H1 (cell line): ENCODE measurements around the gene KIFBP. TPM values are rescaled to one million over a fixed set of nuclear protein-coding genes. Genes with fewer than 3 reads are reported as not detected.

Experiments used
- BCL11A ChIP-seq, 2 experiments: IDR thresholded peaks; one replicate each; pipeline ENCODE4 v1.6.1; 2011; ENCODE audit warnings: low read depth in 2 of 2, low read length in 2 of 2, mild to moderate bottlenecking in 2 of 2
- BRCA1 ChIP-seq: IDR thresholded peaks from 2 replicates; pipeline ENCODE4 v1.6.1; 2012; ENCODE audit warnings: low read depth, low read length, improper control_type of control experiment
- CREB1 ChIP-seq: IDR thresholded peaks from 2 replicates; pipeline ENCODE4 v1.6.1; 2012; ENCODE audit warnings: inconsistent platforms
- EP300 ChIP-seq, 2 experiments: IDR thresholded peaks; 1 replicate in 1 of 2; 2 replicates in 1 of 2; pipeline ENCODE4 v1.6.1; 2011 to 2012; ENCODE audit warnings: low read depth in 2 of 2, low read length in 2 of 2, mild to moderate bottlenecking in 2 of 2, borderline replicate concordance in 1 of 2, inconsistent platforms in 1 of 2, moderate library complexity in 1 of 2
- GABPA ChIP-seq: IDR thresholded peaks from 2 replicates; pipeline ENCODE4 v1.6.1; 2011; ENCODE audit warnings: mild to moderate bottlenecking, low read length, moderate library complexity, borderline replicate concordance; ENCODE audit not compliant: insufficient read depth
- JUND ChIP-seq: IDR thresholded peaks from 2 replicates; pipeline ENCODE4 v1.6.1; 2011; ENCODE audit warnings: mild to moderate bottlenecking, improper control_type of control experiment, low read length
- NANOG ChIP-seq: IDR thresholded peaks from 2 replicates; pipeline ENCODE4 v1.6.1; 2011; ENCODE audit warnings: low read length, low read depth, mild to moderate bottlenecking, inconsistent platforms; ENCODE audit not compliant: insufficient read depth, poor library complexity, severe bottlenecking
- POU5F1 ChIP-seq: IDR thresholded peaks from 2 replicates; pipeline ENCODE4 v1.6.1; 2011; ENCODE audit warnings: low read depth, mild to moderate bottlenecking, low read length, moderate library complexity
- SAP30 ChIP-seq: fragments of 300-600 bp; sonication (generic); IDR thresholded peaks from 2 replicates; pipeline ENCODE4 v1.7.1; 2012; ENCODE audit warnings: low read length, moderate library complexity, mild to moderate bottlenecking, inconsistent platforms; ENCODE audit not compliant: insufficient read depth, insufficient replicate concordance
- SIRT6 ChIP-seq: IDR thresholded peaks from one replicate; pipeline ENCODE4 v1.7.1; 2012; ENCODE audit warnings: low read length, inconsistent platforms
- SIX5 ChIP-seq: IDR thresholded peaks from 2 replicates; pipeline ENCODE4 v1.6.1; 2011; ENCODE audit warnings: mild to moderate bottlenecking, low read depth, low read length
- SP1 ChIP-seq: IDR thresholded peaks from 2 replicates; pipeline ENCODE4 v1.6.1; 2011; ENCODE audit warnings: low read depth, low read length
- SP2 ChIP-seq: IDR thresholded peaks from 2 replicates; pipeline ENCODE4 v1.6.1; 2012; ENCODE audit warnings: mild to moderate bottlenecking, low read length, inconsistent platforms
- SP4 ChIP-seq: IDR thresholded peaks from 2 replicates; pipeline ENCODE4 v1.6.1; 2012; ENCODE audit warnings: low read length, inconsistent platforms
- polyA plus RNA-seq, 7 experiments: library from polyadenylated mRNA; depleted of rRNA in 3 of 7; stranded (reverse) in 5 of 7; unstranded in 2 of 7; fragments of >200 nt in 5 of 7; fragments of 200-250 nt in 2 of 7; gene quantifications; 1 replicate in 5 of 7; 2 replicates in 1 of 7; 4 replicates in 1 of 7; pipeline versions ENCODE4 v1.2.1 to v1.2.3, GENCODE V29; 2011 to 2013; ENCODE audit warnings: missing spikeins in 2 of 7, mixed read lengths in 2 of 7
- total RNA-seq: library from RNA; stranded (reverse); fragmentation: NEBNext Ultra II Directional; extraction: Animal tissue kit (Norgen Biotek cat#: 25700); gene quantifications from 2 replicates; pipeline ENCODE4 v1.2.1, GENCODE V29; 2021
- TF ChIP-seq, protein P1 (sequence below), 3 experiments: IDR thresholded peaks; 1 replicate in 2 of 3; 2 replicates in 1 of 3; pipeline versions ENCODE4 v1.5.1 to v1.6.1; 2011; ENCODE audit warnings: low read length in 3 of 3, mild to moderate bottlenecking in 3 of 3, inconsistent platforms in 2 of 3, low read depth in 1 of 3, moderate library complexity in 1 of 3; ENCODE audit not compliant: insufficient read depth in 1 of 3; ENCODE audit errors: control extremely low read depth in 1 of 3
- TF ChIP-seq, protein P2 (sequence below): IDR thresholded peaks from 2 replicates; pipeline ENCODE4 v1.6.1; 2011; ENCODE audit warnings: low read depth, mild to moderate bottlenecking, low read length; ENCODE audit not compliant: insufficient read depth

KIFBP gene
- total and polyA plus RNA-seq, 2 of the 8 experiments (the other 6 are each of a cell fraction or from before 2014, with no cell fraction given): 17.3 to 34.6 TPM

DNA sequence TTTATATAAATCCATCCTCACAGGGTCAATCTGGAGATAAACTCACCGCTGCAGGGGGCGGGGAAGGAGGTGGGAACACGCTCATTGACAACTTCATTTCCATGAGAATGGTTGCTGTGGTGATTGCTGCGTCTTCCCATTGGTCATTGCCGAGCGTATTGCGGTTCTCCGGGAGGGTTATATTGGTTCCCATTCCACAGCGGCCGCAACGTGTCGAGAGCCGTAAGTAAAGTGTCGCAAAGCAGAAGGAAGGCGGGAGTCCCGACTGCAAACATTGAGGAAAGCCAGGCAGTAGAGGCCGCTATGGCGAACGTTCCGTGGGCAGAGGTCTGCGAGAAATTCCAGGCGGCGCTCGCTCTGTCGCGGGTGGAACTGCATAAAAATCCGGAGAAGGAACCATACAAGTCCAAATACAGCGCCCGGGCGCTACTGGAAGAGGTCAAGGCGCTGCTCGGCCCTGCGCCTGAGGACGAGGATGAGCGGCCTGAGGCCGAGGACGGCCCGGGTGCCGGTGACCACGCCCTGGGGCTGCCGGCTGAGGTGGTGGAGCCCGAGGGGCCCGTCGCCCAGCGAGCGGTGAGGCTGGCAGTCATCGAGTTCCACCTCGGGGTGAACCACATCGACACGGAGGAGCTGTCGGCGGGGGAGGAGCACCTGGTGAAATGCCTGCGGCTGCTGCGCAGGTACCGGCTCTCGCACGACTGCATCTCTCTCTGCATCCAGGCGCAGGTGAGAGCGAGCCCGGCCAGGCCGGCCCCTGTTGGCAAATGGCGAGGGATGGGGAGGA is at the start of gene KIFBP (continued):
- no peak for TF ChIP-seq JUND
- TF ChIP-seq, protein P1, sequence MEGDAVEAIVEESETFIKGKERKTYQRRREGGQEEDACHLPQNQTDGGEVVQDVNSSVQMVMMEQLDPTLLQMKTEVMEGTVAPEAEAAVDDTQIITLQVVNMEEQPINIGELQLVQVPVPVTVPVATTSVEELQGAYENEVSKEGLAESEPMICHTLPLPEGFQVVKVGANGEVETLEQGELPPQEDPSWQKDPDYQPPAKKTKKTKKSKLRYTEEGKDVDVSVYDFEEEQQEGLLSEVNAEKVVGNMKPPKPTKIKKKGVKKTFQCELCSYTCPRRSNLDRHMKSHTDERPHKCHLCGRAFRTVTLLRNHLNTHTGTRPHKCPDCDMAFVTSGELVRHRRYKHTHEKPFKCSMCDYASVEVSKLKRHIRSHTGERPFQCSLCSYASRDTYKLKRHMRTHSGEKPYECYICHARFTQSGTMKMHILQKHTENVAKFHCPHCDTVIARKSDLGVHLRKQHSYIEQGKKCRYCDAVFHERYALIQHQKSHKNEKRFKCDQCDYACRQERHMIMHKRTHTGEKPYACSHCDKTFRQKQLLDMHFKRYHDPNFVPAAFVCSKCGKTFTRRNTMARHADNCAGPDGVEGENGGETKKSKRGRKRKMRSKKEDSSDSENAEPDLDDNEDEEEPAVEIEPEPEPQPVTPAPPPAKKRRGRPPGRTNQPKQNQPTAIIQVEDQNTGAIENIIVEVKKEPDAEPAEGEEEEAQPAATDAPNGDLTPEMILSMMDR (IDR thresholded peaks at IDR 0.05; ENCODE audit: control extremely low read depth in 1 of 3, insufficient read depth in 1 of 3, low read depth in 1 of 3, low read length in 3 of 3): peak; percentile 44 to 58 (median 50); a peak in 3 of 4 replicates
- TF ChIP-seq SAP30: peak; percentile 17
- TF ChIP-seq NANOG: no peak
- no peak for TF ChIP-seq SP2
- TF ChIP-seq, protein P2, sequence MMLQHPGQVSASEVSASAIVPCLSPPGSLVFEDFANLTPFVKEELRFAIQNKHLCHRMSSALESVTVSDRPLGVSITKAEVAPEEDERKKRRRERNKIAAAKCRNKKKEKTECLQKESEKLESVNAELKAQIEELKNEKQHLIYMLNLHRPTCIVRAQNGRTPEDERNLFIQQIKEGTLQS: peak; percentile 59; the same call in 1 of the 2 replicates
- TF ChIP-seq SIX5: no peak
- TF ChIP-seq CREB1: peak; percentile 74; the same call in 1 of the 2 replicates
- no peak for TF ChIP-seq EP300 (IDR thresholded peaks at IDR 0.05; ENCODE audit: borderline replicate concordance in 1 of 2, low read depth in 2 of 2, low read length in 2 of 2)
- no peak for TF ChIP-seq SP4
- TF ChIP-seq BRCA1: no peak
- TF ChIP-seq BCL11A (IDR thresholded peaks at IDR 0.05; ENCODE audit: low read depth in 2 of 2, low read length in 2 of 2): no peak
- no peak for TF ChIP-seq SIRT6
- peak; percentile 77; the same call in 1 of the 2 replicates for TF ChIP-seq SP1
- TF ChIP-seq GABPA: no peak
- peak; percentile 47; the same call in 1 of the 2 replicates for TF ChIP-seq POU5F1
